Smooth muscle cell (in vitro differentiated cells): ENCODE results near the gene VGLL4. TPM values are rescaled to one million over a fixed set of nuclear protein-coding genes. Genes with fewer than 3 reads are reported as not detected.

Experiments used
- DNase-seq: peaks from one replicate; lab custom pipeline; 2025; ENCODE audit not compliant: unreplicated experiment; lab: John Stamatoyannopoulos, UW
- H2AFZ ChIP-seq: fragments of 200-600 bp; sonication (generic); 2 replicates; pipeline ENCODE4 v1.6.0; 2016; ENCODE audit warnings: antibody characterized with exemption, low read depth, mild to moderate bottlenecking
- H3F3A ChIP-seq: fragments of 200-600 bp; sonication (generic); 2 replicates; pipeline ENCODE4 v1.6.0; 2017; ENCODE audit warnings: antibody characterized with exemption, low read depth
- H3K27ac ChIP-seq: fragments of 200-600 bp; sonication (generic); 2 replicates; pipeline ENCODE4 v1.5.1; 2016; ENCODE audit warnings: low read depth, mild to moderate bottlenecking
- H3K27me3 ChIP-seq: fragments of 200-600 bp; sonication (generic); 2 replicates; pipeline ENCODE4 v1.6.1; 2016; ENCODE audit warnings: low read depth, mild to moderate bottlenecking
- H3K36me3 ChIP-seq: fragments of 200-600 bp; sonication (generic); 2 replicates; pipeline ENCODE4 v1.5.1; 2016; ENCODE audit warnings: low read depth
- H3K4me1 ChIP-seq: fragments of 200-600 bp; sonication (generic); 2 replicates; pipeline ENCODE4 v1.5.1; 2016; ENCODE audit warnings: low read depth
- H3K4me2 ChIP-seq: fragments of 200-600 bp; sonication (generic); 2 replicates; pipeline ENCODE4 v1.6.0; 2016; ENCODE audit warnings: mild to moderate bottlenecking
- H3K4me3 ChIP-seq: fragments of 200-600 bp; sonication (generic); 2 replicates; pipeline ENCODE4 v1.5.1; 2016; ENCODE audit warnings: mild to moderate bottlenecking
- H3K79me2 ChIP-seq: fragments of 200-600 bp; sonication (generic); 2 replicates; pipeline ENCODE4 v1.6.0; 2016; ENCODE audit warnings: low read depth, mild to moderate bottlenecking
- H3K9ac ChIP-seq: fragments of 200-600 bp; sonication (generic); 2 replicates; pipeline ENCODE4 v1.6.0; 2016; ENCODE audit warnings: low read depth
- H3K9me3 ChIP-seq: fragments of 200-600 bp; sonication (generic); replicated peaks from 2 replicates; pipeline ENCODE4 v1.5.1; 2016; ENCODE audit warnings: low read depth
- H4K20me1 ChIP-seq: fragments of 200-600 bp; sonication (generic); 2 replicates; pipeline ENCODE4 v1.6.0; 2016; ENCODE audit warnings: low read depth
- CTCF ChIP-seq: fragments of 200-600 bp; sonication (generic); IDR thresholded peaks from 2 replicates; pipeline ENCODE4 v1.5.1; 2017; ENCODE audit warnings: borderline replicate concordance, mild to moderate bottlenecking, antibody characterized with exemption; ENCODE audit not compliant: insufficient read depth, poor library complexity, severe bottlenecking
- WGBS: methylation state at CpG from one replicate; pipeline ENCODE4 v1.1.7; 2016; ENCODE audit warnings: low lambda C conversion rate; 5-methylcytosine and 5-hydroxymethylcytosine counted together
- polyA plus RNA-seq: library from polyadenylated mRNA; unstranded; fragments of >200 nt; fragmentation: Nextera tagmentation; extraction: Ambion mirVana; gene quantifications from 2 replicates; pipeline ENCODE4 v1.2.1, GENCODE V29; 2016
- total RNA-seq: library from RNA; depleted of rRNA; stranded (reverse); fragments of >200 nt; gene quantifications from 2 replicates; pipeline ENCODE4 v1.2.3, GENCODE V29; 2014

The VGLL4 gene
- total and polyA plus RNA-seq, 2 experiments from 2014 or later = 72.0 to 109 TPM

- H3K36me3 ChIP-seq = no peaks in the 10 kb centered on the region
- peak overlapping the region; percentile 92 for H3K27ac ChIP-seq
- peaks cover 64% of the 10 kb centered on the region for H3K79me2 ChIP-seq
Observed at GRCh38 chr3:11558411-11558903, 85.3 kb downstream of the VGLL4 start.

GRCh38 chr3:11558002-11558401 lies 85.7 kb downstream of the VGLL4 start:
- no peaks in the 10 kb centered on the region for H3K27me3 ChIP-seq
- H3K4me1 ChIP-seq = peaks cover 17% of the 10 kb centered on the region
- 40% methylated on average over 13 of the region's 13 CpGs for WGBS
- H3K36me3 ChIP-seq = no peaks in the 10 kb centered on the region
- peaks cover 59% of the 10 kb centered on the region for H3K79me2 ChIP-seq
- H3F3A ChIP-seq = peaks cover 50% of the 10 kb centered on the region
- H3K9me3 ChIP-seq = no peaks in the 10 kb centered on the region
- DNase-seq = no peak
- TF ChIP-seq CTCF = no peak
- peaks cover 80% of the 10 kb centered on the region for H4K20me1 ChIP-seq
- H3K4me2 ChIP-seq = peak overlapping the region; percentile 27
- peak overlapping the region; percentile 62 for H3K9ac ChIP-seq
- no peak overlapping the region for H2AFZ ChIP-seq
- H3K27ac ChIP-seq = peak overlapping the region; percentile 92
- H3K4me3 ChIP-seq = no peak overlapping the region

More at GRCh38 chr3:11558411-11558903, 85.3 kb downstream of the VGLL4 start:
- WGBS = 84% methylated on average over 17 of the region's 17 CpGs
- no peak overlapping the region for H2AFZ ChIP-seq
- peaks cover 17% of the 10 kb centered on the region for H3K4me1 ChIP-seq
- H3K4me3 ChIP-seq = no peak overlapping the region
- peak overlapping the region; percentile 27 for H3K4me2 ChIP-seq
- peak overlapping the region; percentile 62 for H3K9ac ChIP-seq
- H3K27me3 ChIP-seq = no peaks in the 10 kb centered on the region
- DNase-seq = no peak
- no peaks in the 10 kb centered on the region for H3K9me3 ChIP-seq
- TF ChIP-seq CTCF = no peak
- peaks cover 84% of the 10 kb centered on the region for H4K20me1 ChIP-seq
- H3F3A ChIP-seq = peaks cover 50% of the 10 kb centered on the region

DNA sequence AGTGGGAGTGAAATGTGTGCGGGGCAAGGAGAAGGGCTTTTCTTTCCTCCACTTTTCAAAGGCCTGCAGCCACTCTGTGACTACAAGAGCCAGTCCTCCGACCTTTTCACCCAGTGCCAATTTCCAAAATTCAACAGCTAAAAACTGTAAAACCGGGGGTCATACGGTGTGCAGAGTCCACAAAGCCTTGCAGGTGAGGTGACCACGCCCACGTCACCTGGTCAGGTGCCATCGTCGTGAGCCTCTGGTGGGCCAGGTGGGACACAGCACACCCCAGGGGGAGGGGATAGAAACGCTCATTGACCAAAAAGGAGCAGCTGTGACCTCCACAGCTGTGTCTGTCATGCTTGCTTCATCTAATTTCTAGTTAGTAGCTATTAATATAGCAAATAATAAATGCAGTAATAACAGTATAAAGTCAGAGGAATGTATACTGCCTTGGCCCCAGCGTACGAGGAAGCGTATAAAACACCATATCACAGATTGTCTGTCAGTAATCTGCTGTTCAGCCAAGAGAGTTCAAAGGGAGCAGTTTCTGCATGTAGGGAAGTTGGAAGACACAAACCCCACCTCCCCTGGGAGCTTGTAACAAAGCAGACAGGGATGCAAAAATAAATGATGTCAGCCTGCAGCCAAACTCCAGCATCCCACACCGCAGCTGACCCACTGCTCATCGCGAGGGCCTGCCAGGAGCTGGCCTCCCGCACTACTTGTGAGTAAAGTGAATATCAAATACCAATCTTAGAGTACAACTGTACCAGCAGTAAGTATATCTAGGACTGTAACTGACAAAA lies 86.7 kb downstream of the VGLL4 start:
- no peaks in the 10 kb centered on the region for H3K27me3 ChIP-seq
- H3K9ac ChIP-seq = peak overlapping the region; percentile 3
- 74% methylated on average over 16 of the region's 16 CpGs for WGBS
- H3K9me3 ChIP-seq = no peaks in the 10 kb centered on the region
- H3K4me3 ChIP-seq = no peak overlapping the region
- TF ChIP-seq CTCF = no peak
- H3K4me2 ChIP-seq = no peak overlapping the region
- peaks cover 50% of the 10 kb centered on the region for H3K79me2 ChIP-seq
- H3F3A ChIP-seq = peaks cover 46% of the 10 kb centered on the region
- peaks cover 17% of the 10 kb centered on the region for H3K4me1 ChIP-seq
- H3K36me3 ChIP-seq = no peaks in the 10 kb centered on the region
- no peak overlapping the region for H2AFZ ChIP-seq
- DNase-seq = no peak
- H3K27ac ChIP-seq = peak overlapping the region; percentile 92
- H4K20me1 ChIP-seq = peaks cover 72% of the 10 kb centered on the region
